ENCODE results near the gene FAM83G.
"Not testable (repeated sequence)": the region's sequence is repeated elsewhere in the genome, so short reads cannot be mapped to it uniquely, and the experiment has no call there.

GRCh38 chr17:19037547-19037946 lies 33.0 kb upstream of the FAM83G start:
- TF ChIP-seq ATF2 (tag by site-specific recombination; IDR thresholded peaks at IDR 0.05; ENCODE audit: low read depth); ZNF24 (tag by site-specific recombination; IDR thresholded peaks at IDR 0.05); ZSCAN30 (tag by site-specific recombination; IDR thresholded peaks at IDR 0.05); SETDB1 (IDR thresholded peaks at IDR 0.05; ENCODE audit: insufficient read length, low read length); YY1 (tag by site-specific recombination; IDR thresholded peaks at IDR 0.05); REST (tag by site-specific recombination; IDR thresholded peaks at IDR 0.05); ZNF121 (tag by site-specific recombination; IDR thresholded peaks at IDR 0.05); HIC1 (tag by site-specific recombination; IDR thresholded peaks at IDR 0.05); CTCF (tag by site-specific recombination; IDR thresholded peaks at IDR 0.05); ZNF510 (tag by site-specific recombination; IDR thresholded peaks at IDR 0.05; ENCODE audit: insufficient replicate concordance): not testable (repeated sequence)
